IMR-90 (cell line): ENCODE data around the gene STK17B. TPM values are rescaled to one million over a fixed set of nuclear protein-coding genes. Genes with fewer than 3 reads are reported as not detected.

Source experiments
- ATAC-seq: fragments of 200-7000 bp; cut with Tn5 transposase; 2 replicates; pipeline ENCODE4 v1.9.1; 2020; ENCODE audit warnings: low read depth, mild to moderate bottlenecking, moderate library complexity
- BruUV-seq: library from RNA; stranded (reverse); fragments of 400-500 nt; replicated peaks from 2 replicates; lab custom pipeline; 2021; lab: Mats Ljungman, UMichigan
- CTCF ChIA-PET: fragments of 300-600 bp; formaldehyde crosslinking; extraction: SDS; loops from one replicate; lab custom pipeline; 2021; ENCODE audit warnings: antibody characterized with exemption; lab: Yijun Ruan, JAX
- POLR2A ChIA-PET: fragments of 300-600 bp; sonication (Branson Sonifier 250); formaldehyde crosslinking; loops from one replicate; lab custom pipeline; 2022; ENCODE audit warnings: antibody characterized with exemption; ENCODE audit not compliant: unreplicated experiment; lab: Charles Lee
- DNase-seq: peaks from one replicate; pipeline ENCODE4 v3.0.0; 2013
- H2AFZ ChIP-seq: replicated peaks from 2 replicates; pipeline ENCODE3; 2013; ENCODE audit warnings: low read length, mild to moderate bottlenecking; ENCODE audit not compliant: poor library complexity
- H2AK5ac ChIP-seq: 2 replicates; pipeline ENCODE4 v1.6.1; 2013; ENCODE audit warnings: low read depth, low read length, inconsistent platforms
- H2AK9ac ChIP-seq: replicated peaks from 2 replicates; pipeline ENCODE3; 2013; ENCODE audit warnings: mild to moderate bottlenecking, low read depth, low read length, moderate library complexity; ENCODE audit not compliant: poor library complexity
- H2BK120ac ChIP-seq: 2 replicates; pipeline ENCODE4 v1.6.1; 2013; ENCODE audit warnings: low read depth, low read length, inconsistent platforms
- H2BK15ac ChIP-seq: 3 replicates; pipeline ENCODE4 v1.6.1; 2013; ENCODE audit warnings: low read depth, low read length, inconsistent platforms
- H2BK20ac ChIP-seq: 2 replicates; pipeline ENCODE4 v1.6.1; 2013; ENCODE audit warnings: low read depth, mild to moderate bottlenecking, inconsistent platforms, low read length, moderate library complexity
- H2BK5ac ChIP-seq: 2 replicates; pipeline ENCODE4 v1.6.1; 2013; ENCODE audit warnings: mild to moderate bottlenecking, low read depth, low read length, inconsistent platforms; ENCODE audit not compliant: poor library complexity, severe bottlenecking
- H3K14ac ChIP-seq: replicated peaks from 2 replicates; pipeline ENCODE4 v1.6.1; 2013; ENCODE audit warnings: low read depth, low read length, inconsistent platforms
- H3K18ac ChIP-seq: 2 replicates; pipeline ENCODE4 v1.6.1; 2013; ENCODE audit warnings: low read depth, low read length, control low read depth
- H3K23ac ChIP-seq: 2 replicates; pipeline ENCODE4 v1.6.1; 2013; ENCODE audit warnings: low read depth, low read length, inconsistent platforms
- H3K27ac ChIP-seq: 2 replicates; pipeline ENCODE4 v1.5.1; 2013; ENCODE audit warnings: mild to moderate bottlenecking, control low read depth, low read length; ENCODE audit not compliant: insufficient read depth
- H3K27me3 ChIP-seq: 2 replicates; pipeline ENCODE4 v1.6.1; 2013; ENCODE audit warnings: low read length; ENCODE audit not compliant: control insufficient read depth, insufficient read depth
- H3K36me3 ChIP-seq: 2 replicates; pipeline ENCODE4 v1.6.1; 2013; ENCODE audit warnings: low read length, mixed read lengths; ENCODE audit not compliant: control insufficient read depth, insufficient read depth
- H3K4ac ChIP-seq: 2 replicates; pipeline ENCODE4 v1.6.1; 2013; ENCODE audit warnings: low read depth, low read length, inconsistent platforms
- H3K4me1 ChIP-seq: 2 replicates; pipeline ENCODE4 v1.6.1; 2013; ENCODE audit warnings: low read length, mixed read lengths; ENCODE audit not compliant: control insufficient read depth, insufficient read depth
- H3K4me2 ChIP-seq: 2 replicates; pipeline ENCODE4 v1.6.1; 2013; ENCODE audit warnings: low read depth, mild to moderate bottlenecking, control low read depth, low read length, moderate library complexity
- H3K4me3 ChIP-seq: 2 replicates; pipeline ENCODE4 v1.5.1; 2013; ENCODE audit warnings: low read depth, mild to moderate bottlenecking, control low read depth, low read length, moderate library complexity; ENCODE audit not compliant: insufficient read depth
- H3K56ac ChIP-seq: 2 replicates; pipeline ENCODE4 v1.6.1; 2013; ENCODE audit warnings: low read length, inconsistent platforms; ENCODE audit not compliant: insufficient read depth; ENCODE audit errors: extremely low read depth
- H3K79me1 ChIP-seq, 2 experiments: 2 replicates each; pipeline ENCODE4 v1.6.1; 2013; ENCODE audit warnings: low read length in 2 of 2, inconsistent platforms in 1 of 2, low read depth in 1 of 2
- H3K9ac ChIP-seq: 2 replicates; pipeline ENCODE4 v1.6.1; 2013; ENCODE audit warnings: low read depth, low read length, control low read depth
- H3K9me1 ChIP-seq: 2 replicates; pipeline ENCODE4 v1.6.1; 2013; ENCODE audit warnings: low read length, inconsistent platforms; ENCODE audit not compliant: insufficient read depth
- H3K9me3 ChIP-seq: 2 replicates; pipeline ENCODE4 v1.6.1; 2013; ENCODE audit warnings: low read length; ENCODE audit not compliant: control insufficient read depth, insufficient read depth
- H4K20me1 ChIP-seq: 2 replicates; pipeline ENCODE4 v1.6.1; 2013; ENCODE audit warnings: low read length, inconsistent platforms; ENCODE audit not compliant: insufficient read depth
- H4K5ac ChIP-seq: 2 replicates; pipeline ENCODE4 v1.6.1; 2013; ENCODE audit warnings: mild to moderate bottlenecking, low read depth, low read length, control low read depth
- H4K8ac ChIP-seq, 2 experiments: 2 replicates each; pipeline ENCODE4 v1.6.1; 2013; ENCODE audit warnings: low read depth in 2 of 2, low read length in 2 of 2, control low read depth in 1 of 2, inconsistent platforms in 1 of 2
- H4K91ac ChIP-seq: 2 replicates; pipeline ENCODE4 v1.6.1; 2013; ENCODE audit warnings: low read depth, low read length, inconsistent platforms; ENCODE audit not compliant: insufficient read depth
- BHLHE40 ChIP-seq: fragments of 150-350 bp; IDR thresholded peaks from 2 replicates; pipeline ENCODE4 v1.6.1; 2016; ENCODE audit warnings: mild to moderate bottlenecking, low read depth, low read length
- CHD1 ChIP-seq: IDR thresholded peaks from 2 replicates; pipeline ENCODE4 v1.6.1; 2012; ENCODE audit warnings: low read depth, low read length, improper control_type of control experiment
- CTCF ChIP-seq: conservative IDR thresholded peaks from 2 replicates; pipeline ENCODE4 v1.5.1; 2012; ENCODE audit warnings: mild to moderate bottlenecking, low read depth, low read length, improper control_type of control experiment
- USF2 ChIP-seq: fragments of 150-350 bp; IDR thresholded peaks from 2 replicates; pipeline ENCODE4 v1.6.1; 2017; ENCODE audit warnings: mild to moderate bottlenecking, antibody characterized with exemption, low read length, low read depth
- WGBS, 2 experiments: methylation state at CpG; one replicate each; pipeline versions ENCODE4 v1.1.5 to v1.1.7; 2013; ENCODE audit warnings: missing lambda C conversion rate in 2 of 2; ENCODE audit not compliant: insufficient read length in 1 of 2; ENCODE audit errors: extremely low coverage in 2 of 2; 5-methylcytosine and 5-hydroxymethylcytosine counted together
- dilution Hi-C: fragments of 300-500 bp; cut with HindIII; formaldehyde crosslinking; loops from one replicate; pipeline ENCODE4 v1.14.3; 2018; ENCODE audit warnings: low sequenced_read_pairs; ENCODE audit not compliant: unreplicated experiment
- in situ Hi-C: fragments of 300-500 bp; cut with MboI; formaldehyde crosslinking; loops from 3 replicates; pipeline ENCODE4 v1.14.3; 2019; ENCODE audit warnings: low sequenced_read_pairs, inconsistent platforms, mixed read lengths
- intact Hi-C: fragments of 100-400 bp; cut with micrococcal nuclease; formaldehyde crosslinking; loops from 2 replicates; pipeline ENCODE4 v1.10.0; 2022
- polyA plus RNA-seq, 3 experiments: library from polyadenylated mRNA; depleted of rRNA; stranded (reverse); fragments of >200 nt; gene quantifications; 2 replicates each; pipeline ENCODE4 v1.2.3, GENCODE V29; 2012; ENCODE audit warnings: low replicate concordance in 1 of 3
- total RNA-seq: library from RNA; depleted of rRNA; stranded (reverse); fragments of >200 nt; gene quantifications from 2 replicates; pipeline ENCODE4 v1.2.3, GENCODE V29; 2012

Gene STK17B
- total and polyA plus RNA-seq, 2 of the 4 experiments (the other 2 are of a cell fraction) = 7.5 to 48.9 TPM

- ATAC-seq (peak; percentile 42), DNase-seq (peak; percentile 81)
- H2AFZ ChIP-seq = no peak overlapping the region
- peaks cover 6% of the 10 kb centered on the region for H3K4me1 ChIP-seq
- no CpG with 5 or more reads among the region's 5 CpGs for WGBS, 2 experiments
- TF ChIP-seq CTCF (no peak), USF2 (peak; percentile 79), CHD1 (no peak), BHLHE40 (peak; percentile 52; the same call in 1 of the 2 replicates)
- H3K4me3 ChIP-seq = no peak overlapping the region
- H3K4me2 ChIP-seq = peak overlapping the region; percentile 99; the same call in 1 of the 2 replicates
- H4K91ac ChIP-seq = no peak overlapping the region
- H3K27ac ChIP-seq = no peak overlapping the region
- no peak overlapping the region for H3K23ac ChIP-seq
- H2AK9ac ChIP-seq = no peak overlapping the region
- peak overlapping the region; percentile 26; the same call in 1 of the 2 replicates for H3K4ac ChIP-seq
- H3K36me3 ChIP-seq = no peaks in the 10 kb centered on the region
- POLR2A ChIA-PET = no interaction called here
- H2BK20ac ChIP-seq = peak overlapping the region; percentile 63; the same call in 1 of the 2 replicates
- H3K9me1 ChIP-seq = no peaks in the 10 kb centered on the region
- 0 out of 4 replicates have a peak overlapping the region, but pooled peaks of 1 of the 2 experiments have one; percentile 76 for H4K8ac ChIP-seq
- 0 out of 2 replicates have a peak overlapping the region, but pooled peaks have one; percentile 5 for H3K14ac ChIP-seq
- H4K5ac ChIP-seq = no peak overlapping the region; the same call in 1 of the 2 replicates
- H3K79me1 ChIP-seq = no peaks in the 10 kb centered on the region
- H3K9ac ChIP-seq = no peak overlapping the region
- dilution Hi-C loops (no loop called here), in situ Hi-C loops (no loop called here), intact Hi-C loops (no loop called here)
- H2AK5ac ChIP-seq = no peak overlapping the region
- H3K18ac ChIP-seq = no peak overlapping the region
- no peak overlapping the region; the same call in 1 of the 2 replicates for H2BK120ac ChIP-seq
- H2BK15ac ChIP-seq = no peak overlapping the region; the same call in 2 of the 3 replicates
- no peaks in the 10 kb centered on the region for H3K27me3 ChIP-seq
- H3K56ac ChIP-seq = no peak overlapping the region
- no TSS peak for BruUV-seq
- no peaks in the 10 kb centered on the region for H3K9me3 ChIP-seq
- H2BK5ac ChIP-seq = peak overlapping the region; percentile 52
- H4K20me1 ChIP-seq = no peaks in the 10 kb centered on the region
- CTCF ChIA-PET = no interaction called here
Observed at GRCh38 chr2:196112418-196113034, 58.9 kb downstream of the STK17B start.
